ENCODE data around the gene PDE11A.

DNA sequence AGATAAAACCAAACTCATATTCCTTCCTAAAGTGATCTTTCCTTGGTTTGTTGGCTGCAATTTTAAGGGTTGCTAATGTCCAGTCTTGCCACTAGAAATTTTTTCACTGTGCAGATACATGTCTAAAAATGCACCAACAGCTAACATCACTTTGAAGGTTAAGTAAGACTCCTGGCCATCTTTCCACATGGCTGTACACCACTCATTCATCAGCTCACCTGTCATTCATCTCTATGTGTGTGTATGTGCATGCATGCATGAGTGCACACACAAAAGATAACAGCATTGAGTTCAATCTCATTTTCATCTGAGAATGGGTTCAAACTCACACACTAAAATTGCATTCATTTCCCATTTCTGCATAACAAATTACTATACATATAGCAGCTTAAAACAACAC, 203.8 kb downstream of the PDE11A start:
- TF ChIP-seq, protein P1, sequence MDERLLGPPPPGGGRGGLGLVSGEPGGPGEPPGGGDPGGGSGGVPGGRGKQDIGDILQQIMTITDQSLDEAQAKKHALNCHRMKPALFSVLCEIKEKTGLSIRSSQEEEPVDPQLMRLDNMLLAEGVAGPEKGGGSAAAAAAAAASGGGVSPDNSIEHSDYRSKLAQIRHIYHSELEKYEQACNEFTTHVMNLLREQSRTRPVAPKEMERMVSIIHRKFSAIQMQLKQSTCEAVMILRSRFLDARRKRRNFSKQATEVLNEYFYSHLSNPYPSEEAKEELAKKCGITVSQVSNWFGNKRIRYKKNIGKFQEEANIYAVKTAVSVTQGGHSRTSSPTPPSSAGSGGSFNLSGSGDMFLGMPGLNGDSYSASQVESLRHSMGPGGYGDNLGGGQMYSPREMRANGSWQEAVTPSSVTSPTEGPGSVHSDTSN (CRISPR knock-in tag; IDR thresholded peaks at IDR 0.05) = no peak
- no peak for TF ChIP-seq RNF2 (conservative IDR thresholded peaks at IDR 0.05; ENCODE audit: low read depth)
- TF ChIP-seq, protein P2, sequence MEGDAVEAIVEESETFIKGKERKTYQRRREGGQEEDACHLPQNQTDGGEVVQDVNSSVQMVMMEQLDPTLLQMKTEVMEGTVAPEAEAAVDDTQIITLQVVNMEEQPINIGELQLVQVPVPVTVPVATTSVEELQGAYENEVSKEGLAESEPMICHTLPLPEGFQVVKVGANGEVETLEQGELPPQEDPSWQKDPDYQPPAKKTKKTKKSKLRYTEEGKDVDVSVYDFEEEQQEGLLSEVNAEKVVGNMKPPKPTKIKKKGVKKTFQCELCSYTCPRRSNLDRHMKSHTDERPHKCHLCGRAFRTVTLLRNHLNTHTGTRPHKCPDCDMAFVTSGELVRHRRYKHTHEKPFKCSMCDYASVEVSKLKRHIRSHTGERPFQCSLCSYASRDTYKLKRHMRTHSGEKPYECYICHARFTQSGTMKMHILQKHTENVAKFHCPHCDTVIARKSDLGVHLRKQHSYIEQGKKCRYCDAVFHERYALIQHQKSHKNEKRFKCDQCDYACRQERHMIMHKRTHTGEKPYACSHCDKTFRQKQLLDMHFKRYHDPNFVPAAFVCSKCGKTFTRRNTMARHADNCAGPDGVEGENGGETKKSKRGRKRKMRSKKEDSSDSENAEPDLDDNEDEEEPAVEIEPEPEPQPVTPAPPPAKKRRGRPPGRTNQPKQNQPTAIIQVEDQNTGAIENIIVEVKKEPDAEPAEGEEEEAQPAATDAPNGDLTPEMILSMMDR (CRISPR knock-in tag; IDR thresholded peaks at IDR 0.05) = no peak
- no peak for TF ChIP-seq ELF1 (CRISPR knock-in tag; IDR thresholded peaks at IDR 0.05)
- no peak for TF ChIP-seq MEF2D (CRISPR knock-in tag; IDR thresholded peaks at IDR 0.05)
